MCF 10A (cell line): ENCODE data around the gene TCF15. TPM values are rescaled to one million over a fixed set of nuclear protein-coding genes. Genes with fewer than 3 reads are reported as not detected.
"Not testable (repeated sequence)": the region's sequence is repeated elsewhere in the genome, so short reads cannot be mapped to it uniquely, and the experiment has no call there.

Source experiments
- BruUV-seq: library from RNA; stranded (reverse); fragments of 400-500 nt; replicated peaks from 2 replicates; lab custom pipeline; 2021; lab: Mats Ljungman, UMichigan
- CTCF ChIA-PET: fragments of 300-600 bp; sonication (Branson Sonifier 250); formaldehyde crosslinking; extraction: SDS; loops from one replicate; lab custom pipeline; 2021; ENCODE audit warnings: antibody characterized with exemption, inconsistent platforms; lab: Yijun Ruan, JAX
- POLR2A ChIA-PET: fragments of 300-600, 350-650 bp; sonication (Branson Sonifier 250); formaldehyde crosslinking; extraction: SDS; loops from one replicate; lab custom pipeline; 2020; ENCODE audit warnings: antibody characterized with exemption, inconsistent platforms; lab: Yijun Ruan, JAX
- DNase-seq: peaks from one replicate; pipeline ENCODE4 v3.0.0-alpha.2; 2018; ENCODE audit not compliant: unreplicated experiment
- H3K27ac Mint-ChIP-seq: one replicate; pipeline ENCODE4 v1.8.0; 2022; ENCODE audit warnings: mild to moderate bottlenecking, low read depth, mixed read lengths; ENCODE audit not compliant: unreplicated experiment
- H3K27me3 Mint-ChIP-seq: one replicate; pipeline ENCODE4 v1.8.0; 2022; ENCODE audit warnings: mixed read lengths; ENCODE audit not compliant: insufficient read depth, unreplicated experiment
- H3K36me3 Mint-ChIP-seq: one replicate; pipeline ENCODE4 v1.8.0; 2022; ENCODE audit warnings: mild to moderate bottlenecking, moderate library complexity, mixed read lengths; ENCODE audit not compliant: insufficient read depth, unreplicated experiment
- H3K4me1 Mint-ChIP-seq: one replicate; pipeline ENCODE4 v1.8.0; 2022; ENCODE audit warnings: mixed read lengths; ENCODE audit not compliant: insufficient read depth, unreplicated experiment
- H3K4me3 Mint-ChIP-seq: one replicate; pipeline ENCODE4 v1.8.0; 2022; ENCODE audit warnings: mild to moderate bottlenecking, moderate library complexity, mixed read lengths; ENCODE audit not compliant: unreplicated experiment
- H3K9me3 Mint-ChIP-seq: one replicate; pipeline ENCODE4 v1.8.0; 2022; ENCODE audit warnings: mixed read lengths; ENCODE audit not compliant: unreplicated experiment
- CTCF ChIP-seq: fragments of 200-600 bp; IDR thresholded peaks from one replicate; pipeline ENCODE4 v1.8.0; 2022; ENCODE audit warnings: antibody characterized with exemption, mild to moderate bottlenecking; ENCODE audit not compliant: unreplicated experiment
- intact Hi-C: fragments of 100-400 bp; cut with micrococcal nuclease; formaldehyde crosslinking; loops from 2 replicates; pipeline ENCODE4 v1.14.1; 2022
- total RNA-seq: library from RNA; stranded (reverse); gene quantifications from 2 replicates; pipeline ENCODE4 v1.2.3, GENCODE V29; 2022

TCF15 gene
- total RNA-seq, 1 experiment from 2014 or later, result not detected

GRCh38 chr20:642398-643174 lies 32.5 kb upstream of the TCF15 start:
- POLR2A ChIA-PET, result no interaction called here
- TF ChIP-seq CTCF, result no peak
- no peaks in the 10 kb centered on the region for H3K4me1 Mint-ChIP-seq
- H3K27ac Mint-ChIP-seq, result no peak overlapping the region
- CTCF ChIA-PET, result interaction anchor here (0.7 kb wide), 1 partner anchor 184 kb away, joined by 3 read pairs; no protein-coding TSS in a partner anchor
- intact Hi-C loops, result no loop called here
- H3K9me3 Mint-ChIP-seq, result no peaks in the 10 kb centered on the region
- peaks cover 17% of the 10 kb centered on the region for H3K36me3 Mint-ChIP-seq
- peaks cover 11% of the 10 kb centered on the region for H3K27me3 Mint-ChIP-seq
- no peak overlapping the region for H3K4me3 Mint-ChIP-seq
- no peak for DNase-seq
- no TSS peak for BruUV-seq

GRCh38 chr20:642013-642397 lies 31.9 kb upstream of the TCF15 start:
- intact Hi-C loops, H3K27ac Mint-ChIP-seq, H3K9me3 Mint-ChIP-seq, H3K4me1 Mint-ChIP-seq, BruUV-seq, DNase-seq, H3K4me3 Mint-ChIP-seq: not testable (repeated sequence)
- H3K36me3 Mint-ChIP-seq, result peaks cover 11% of the 10 kb centered on the region
- CTCF ChIA-PET, result interaction anchor here (0.6 kb wide), 1 partner anchor 547 kb away, joined by 3 read pairs; no protein-coding TSS in a partner anchor
- peaks cover 11% of the 10 kb centered on the region for H3K27me3 Mint-ChIP-seq
- POLR2A ChIA-PET, result interaction anchor here (1.4 kb wide), 1 partner anchor 9 kb away, joined by 4 read pairs; no protein-coding TSS in a partner anchor

GRCh38 chr20:641516-641875 lies 31.4 kb upstream of the TCF15 start:
- H3K4me3 Mint-ChIP-seq, result no peak overlapping the region
- H3K36me3 Mint-ChIP-seq, result peaks cover 6% of the 10 kb centered on the region
- no peak overlapping the region for H3K27ac Mint-ChIP-seq
- peaks cover 11% of the 10 kb centered on the region for H3K27me3 Mint-ChIP-seq
- H3K4me1 Mint-ChIP-seq, result no peaks in the 10 kb centered on the region
- CTCF ChIA-PET, result interaction anchor here (0.6 to 2.2 kb wide), 3 partner anchors 80 to 546 kb away, joined by 3 to 11 read pairs (median 4); no protein-coding TSS in a partner anchor
- BruUV-seq, result no TSS peak
- no peak for TF ChIP-seq CTCF
- intact Hi-C loops, result no loop called here
- DNase-seq, result no peak
- POLR2A ChIA-PET, result interaction anchor here (1.4 kb wide), 1 partner anchor 9 kb away, joined by 4 read pairs; no protein-coding TSS in a partner anchor
- no peaks in the 10 kb centered on the region for H3K9me3 Mint-ChIP-seq

- no peak for DNase-seq
- POLR2A ChIA-PET, result interaction anchor here (1.4 to 1.5 kb wide), 2 partner anchors 10 to 17 kb away, joined by 4 read pairs; no protein-coding TSS in a partner anchor
- Mint-ChIP-seq H3K27me3 (peaks cover 11% of the 10 kb centered on the region), H3K27ac (no peak overlapping the region), H3K4me1 (no peaks in the 10 kb centered on the region), H3K36me3 (peaks cover 6% of the 10 kb centered on the region), H3K4me3 (no peak overlapping the region), H3K9me3 (no peaks in the 10 kb centered on the region)
- CTCF ChIA-PET, result interaction anchor here (0.6 to 2.2 kb wide), 6 partner anchors 15 to 546 kb away, joined by 3 to 11 read pairs (median 4); no protein-coding TSS in a partner anchor
- no peak for TF ChIP-seq CTCF
- no TSS peak for BruUV-seq
- intact Hi-C loops, result no loop called here
Observed at GRCh38 chr20:640674-641515, 30.8 kb upstream of the TCF15 start.
